Tibial artery (tissue), 4 donors: ENCODE results near the gene CELA3B.

Experiments
- DNase-seq, 2 donors: peaks; one replicate each; pipeline ENCODE4 v3.0.0-alpha.2; 2019
- H3K27ac ChIP-seq, 2 donors: fragments of 200-600 bp; sonication (generic) in 1 of 2; 1 replicate in 1 of 2; 2 replicates in 1 of 2; pipeline ENCODE4 v1.5.1; 2018 to 2019; ENCODE audit warnings: mild to moderate bottlenecking in 1 of 2
- H3K27me3 ChIP-seq, 2 donors: fragments of 200-600 bp; sonication (generic) in 1 of 2; one replicate each; pipeline versions ENCODE4 v1.5.1 to v1.6.0; 2016 to 2019
- H3K36me3 ChIP-seq, 3 donors: fragments of 200-600 bp; sonication (generic) in 2 of 3; one replicate each; pipeline ENCODE4 v1.5.1; 2016 to 2019; ENCODE audit warnings: mild to moderate bottlenecking in 2 of 3
- H3K4me1 ChIP-seq, 4 donors: fragments of 200-600 bp; sonication (generic) in 2 of 4; 1 replicate in 3 of 4; 2 replicates in 1 of 4; pipeline ENCODE4 v1.5.1; 2016 to 2019
- H3K4me3 ChIP-seq, 2 donors: fragments of 200-600 bp; sonication (generic) in 1 of 2; 1 replicate in 1 of 2; 2 replicates in 1 of 2; pipeline ENCODE4 v1.5.1; 2018 to 2019; ENCODE audit warnings: mild to moderate bottlenecking in 2 of 2
- H3K9me3 ChIP-seq, 3 donors: fragments of 200-600 bp; sonication (generic) in 1 of 3; one replicate each; pipeline ENCODE4 v1.5.1; 2016 to 2019
- CTCF ChIP-seq, 2 experiments: fragments of 200-600 bp in 1 of 2; fragments of 450-650 bp in 1 of 2; IDR thresholded peaks; one replicate each; pipeline ENCODE4 v1.5.1; 2017 to 2019; ENCODE audit warnings: antibody characterized with exemption in 2 of 2, mild to moderate bottlenecking in 1 of 2, moderate library complexity in 1 of 2
- intact Hi-C: fragments of 100-400 bp; cut with DNase I; formaldehyde crosslinking; loops from one replicate; pipeline ENCODE4 v1.15.0; 2023; ENCODE audit warnings: low total_unique reads

Gene CELA3B

DNA sequence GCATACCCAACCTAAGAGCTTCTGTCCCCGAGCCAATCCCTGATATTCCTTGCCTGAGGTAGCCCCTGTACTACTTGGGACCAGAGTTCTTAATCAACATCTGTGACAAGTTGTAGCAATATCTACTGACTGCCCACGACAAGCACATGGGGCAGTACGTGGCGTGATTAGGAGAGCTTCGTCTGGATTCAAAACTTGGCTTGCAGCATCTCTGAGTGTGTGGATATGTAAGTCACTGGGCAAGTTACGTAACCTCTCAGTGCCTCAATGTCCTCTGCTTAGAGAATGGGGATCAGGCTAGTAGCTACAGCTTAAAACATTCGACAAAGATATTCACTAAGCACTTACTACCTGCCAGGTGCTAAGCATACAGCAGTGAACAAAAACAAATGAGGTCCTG, 44.7 kb upstream of the CELA3B start:
- peak; percentile 87 to 93 for DNase-seq
- intact Hi-C loops, result no loop called here

GRCh38 chr1:21933397-21934248, 43.2 kb upstream of the CELA3B start:
- H3K27ac ChIP-seq, result peak overlapping the region; percentile 96 to 97
- H3K36me3 ChIP-seq, result peaks cover 0 to under 1% (median 0%) of the 10 kb centered on the region in 3 donors
- peaks cover 11 to 79% (median 68%) of the 10 kb centered on the region in 4 donors for H3K4me1 ChIP-seq
- peak overlapping the region; percentile 74 to 77 for H3K4me3 ChIP-seq
- DNase-seq, result peak; percentile 70 to 88
- H3K9me3 ChIP-seq, result no peaks in the 10 kb centered on the region
- TF ChIP-seq CTCF (IDR thresholded peaks at IDR 0.05), result no peak
- no peaks in the 10 kb centered on the region for H3K27me3 ChIP-seq
- intact Hi-C loops, result no loop called here

More for the DNA sequence above, 44.7 kb upstream of the CELA3B start:
- no peak for TF ChIP-seq CTCF (IDR thresholded peaks at IDR 0.05)
- Histone ChIP-seq H3K4me3 (peak overlapping the region; percentile 11 to 74), H3K27ac (peak overlapping the region; percentile 96 to 97), H3K27me3 (no peaks in the 10 kb centered on the region), H3K4me1 (peaks cover 14 to 82% (median 69%) of the 10 kb centered on the region in 4 donors), H3K36me3 (peaks cover 0 to 5% (median 0%) of the 10 kb centered on the region in 3 donors), H3K9me3 (no peaks in the 10 kb centered on the region)

- Histone ChIP-seq H3K27ac (peak overlapping the region; percentile 96 to 97), H3K27me3 (no peaks in the 10 kb centered on the region), H3K4me1 (peaks cover 11 to 84% (median 73%) of the 10 kb centered on the region in 4 donors), H3K4me3 (peak overlapping the region; percentile 74 to 77), H3K9me3 (no peaks in the 10 kb centered on the region), H3K36me3 (no peaks in the 10 kb centered on the region)
- no peak for TF ChIP-seq CTCF (IDR thresholded peaks at IDR 0.05)
- DNase-seq, result no peak
- intact Hi-C loops, result no loop called here
Measured at GRCh38 chr1:21935393-21935804, 41.4 kb upstream of the CELA3B start.

GRCh38 chr1:21935891-21936365, 40.9 kb upstream of the CELA3B start:
- intact Hi-C loops, result no loop called here
- H3K4me1 ChIP-seq, result peaks cover 11 to 84% (median 72%) of the 10 kb centered on the region in 4 donors
- no peak for DNase-seq

More at GRCh38 chr1:21935891-21936365, 40.9 kb upstream of the CELA3B start:
- no peaks in the 10 kb centered on the region for H3K9me3 ChIP-seq
- H3K27ac ChIP-seq, result peak overlapping the region; percentile 96 to 97
- peak overlapping the region; percentile 74 to 77 for H3K4me3 ChIP-seq
- TF ChIP-seq CTCF (IDR thresholded peaks at IDR 0.05), result no peak
- H3K36me3 ChIP-seq, result no peaks in the 10 kb centered on the region
- no peaks in the 10 kb centered on the region for H3K27me3 ChIP-seq
